Measurements from ENCODE around the gene TMEM86A. TPM values are rescaled to one million over a fixed set of nuclear protein-coding genes. Genes with fewer than 3 reads are reported as not detected.
A peak's percentile ranks its signal among the peaks of the same experiment; 100 is the strongest.

Gene TMEM86A
- total RNA-seq, 2 experiments from 2014 or later = 0.92 to 2.7 TPM

- POLR2A ChIA-PET = interaction anchor here (1.6 kb wide), 1 partner anchor 10 kb away, joined by 6 read pairs; no protein-coding TSS in a partner anchor
- Histone ChIP-seq H3K9me2 (ENCODE audit: insufficient read depth, low read length) (no peaks in the 10 kb centered on the region), H4K20me1 (ENCODE audit: insufficient read depth, low read length) (no peaks in the 10 kb centered on the region), H3K4me2 (ENCODE audit: low read length) (peak overlapping the region; percentile 34; the same call in 1 of the 2 replicates), H3K79me2 (ENCODE audit: insufficient read depth, low read depth, low read length) (no peaks in the 10 kb centered on the region), H3K36me3 (ENCODE audit: insufficient read depth, low read length) (no peaks in the 10 kb centered on the region), H3K9me3 (ENCODE audit: low read length) (no peaks in the 10 kb centered on the region), H2AFZ (ENCODE audit: low read length) (peak overlapping the region; percentile 71; the same call in 1 of the 2 replicates), H3K4me3 (ENCODE audit: low read depth, low read length, poor library complexity, severe bottlenecking) (no peak overlapping the region), H3K4me1 (ENCODE audit: insufficient read depth, low read length, poor library complexity, severe bottlenecking) (peaks cover 13% of the 10 kb centered on the region), H3K27ac (ENCODE audit: low read depth, low read length, poor library complexity, severe bottlenecking) (no peak overlapping the region)
- no TSS peak for BruUV-seq (replicated peaks)
- CTCF ChIA-PET (ENCODE audit: unreplicated experiment) = interaction anchor here (1.0 to 1.5 kb wide), 4 partner anchors 10 to 99 kb away, joined by 3 to 6 read pairs (median 4); partner anchors contain the start of genes SPTY2D1 and TMEM86A
- intact Hi-C loops (cut with micrococcal nuclease; ENCODE audit: unreplicated experiment) = loop anchor here (1.0 to 2.0 kb wide), 2 partner anchors 192 to 617 kb away; no protein-coding TSS in a partner anchor
- DNase-seq (ENCODE audit: low spot score) = peak; percentile 67
- no peak for TF ChIP-seq EZH2phosphoT487 (IDR thresholded peaks at IDR 0.05; ENCODE audit: borderline replicate concordance, low read depth, low read length)
- peak; percentile 99 for TF ChIP-seq CTCF (conservative IDR thresholded peaks at IDR 0.05; ENCODE audit: low read length)
Observed at GRCh38 chr11:18731949-18732821, 33.6 kb downstream of the TMEM86A start.

- Histone ChIP-seq H3K79me2 (ENCODE audit: insufficient read depth, low read depth, low read length) (no peaks in the 10 kb centered on the region), H3K4me2 (ENCODE audit: low read length) (no peak overlapping the region), H2AFZ (ENCODE audit: low read length) (no peak overlapping the region), H3K27ac (ENCODE audit: low read depth, low read length, poor library complexity, severe bottlenecking) (no peak overlapping the region), H3K4me1 (ENCODE audit: insufficient read depth, low read length, poor library complexity, severe bottlenecking) (peaks cover 8% of the 10 kb centered on the region), H3K4me3 (ENCODE audit: low read depth, low read length, poor library complexity, severe bottlenecking) (no peak overlapping the region), H4K20me1 (ENCODE audit: insufficient read depth, low read length) (no peaks in the 10 kb centered on the region), H3K36me3 (ENCODE audit: insufficient read depth, low read length) (no peaks in the 10 kb centered on the region), H3K9me3 (ENCODE audit: low read length) (no peaks in the 10 kb centered on the region), H3K9me2 (ENCODE audit: insufficient read depth, low read length) (no peaks in the 10 kb centered on the region)
- TF ChIP-seq EZH2phosphoT487 (IDR thresholded peaks at IDR 0.05; ENCODE audit: borderline replicate concordance, low read depth, low read length) (no peak), CTCF (conservative IDR thresholded peaks at IDR 0.05; ENCODE audit: low read length) (no peak)
- no peak for DNase-seq (ENCODE audit: low spot score)
- ChIA-PET POLR2A (no interaction called here), CTCF (ENCODE audit: unreplicated experiment) (no interaction called here)
- intact Hi-C loops (cut with micrococcal nuclease; ENCODE audit: unreplicated experiment) = loop anchor here (2.0 kb wide), 1 partner anchor 618 kb away; no protein-coding TSS in a partner anchor
- no TSS peak for BruUV-seq (replicated peaks)
Observed at GRCh38 chr11:18733202-18733601, 34.6 kb downstream of the TMEM86A start.

All from OCI-LY7 (cell line).